Measurements from ENCODE around the gene MEX3B. TPM values are rescaled to one million over a fixed set of nuclear protein-coding genes. Genes with fewer than 3 reads are reported as not detected.

MEX3B gene
- total RNA-seq, 2 donors from 2014 or later = 0.68 to 5.6 TPM

- Histone ChIP-seq H3K4me1 (ENCODE audit: control insufficient read depth in 1 of 2, low read depth in 2 of 2) (no peaks in the 10 kb centered on the region), H3K9me3 (no peaks in the 10 kb centered on the region), H3K27me3 (replicated peaks; ENCODE audit: insufficient read depth) (no peaks in the 10 kb centered on the region), H3K4me3 (no peak overlapping the region), H3K27ac (no peak overlapping the region), H3K36me3 (no peaks in the 10 kb centered on the region)
- TF ChIP-seq CTCF (IDR thresholded peaks at IDR 0.05) = no peak
- ATAC-seq (ENCODE audit: insufficient number of reproducible peaks, low FRiP score, low read depth) = no peak
- DNase-seq (ENCODE audit: low spot score) = no peak
These were observed 25.0 kb downstream of the MEX3B start for GRCh38 chr15:82020625-82021394.

GRCh38 chr15:82018201-82018600 is 27.6 kb downstream of the MEX3B start:
- Histone ChIP-seq H3K9me3 (no peaks in the 10 kb centered on the region), H3K4me1 (ENCODE audit: control insufficient read depth in 1 of 2, low read depth in 2 of 2) (no peaks in the 10 kb centered on the region), H3K4me3 (no peak overlapping the region), H3K36me3 (no peaks in the 10 kb centered on the region), H3K27me3 (replicated peaks; ENCODE audit: insufficient read depth) (no peaks in the 10 kb centered on the region), H3K27ac (no peak overlapping the region)
- no peak for TF ChIP-seq CTCF (IDR thresholded peaks at IDR 0.05)
- ATAC-seq (ENCODE audit: insufficient number of reproducible peaks, low FRiP score, low read depth) (no peak), DNase-seq (ENCODE audit: low spot score) (no peak)

- TF ChIP-seq CTCF (IDR thresholded peaks at IDR 0.05) = no peak
- no peak overlapping the region for H3K4me3 ChIP-seq
- H3K9me3 ChIP-seq = no peaks in the 10 kb centered on the region
- no peaks in the 10 kb centered on the region for H3K36me3 ChIP-seq
- no peaks in the 10 kb centered on the region for H3K27me3 ChIP-seq (replicated peaks; ENCODE audit: insufficient read depth)
- ATAC-seq (ENCODE audit: insufficient number of reproducible peaks, low FRiP score, low read depth) (no peak), DNase-seq (ENCODE audit: low spot score) (no peak)
- H3K4me1 ChIP-seq (ENCODE audit: control insufficient read depth in 1 of 2, low read depth in 2 of 2) = no peaks in the 10 kb centered on the region
- no peak overlapping the region for H3K27ac ChIP-seq
These were observed 28.2 kb downstream of the MEX3B start for GRCh38 chr15:82017656-82018055.

- TF ChIP-seq CTCF (IDR thresholded peaks at IDR 0.05) = no peak
- DNase-seq (ENCODE audit: low spot score) (no peak), ATAC-seq (ENCODE audit: insufficient number of reproducible peaks, low FRiP score, low read depth) (no peak)
- no peaks in the 10 kb centered on the region for H3K27me3 ChIP-seq (replicated peaks; ENCODE audit: insufficient read depth)
- no peaks in the 10 kb centered on the region for H3K9me3 ChIP-seq
- no peaks in the 10 kb centered on the region for H3K4me1 ChIP-seq (ENCODE audit: control insufficient read depth in 1 of 2, low read depth in 2 of 2)
- no peak overlapping the region for H3K27ac ChIP-seq
- H3K4me3 ChIP-seq = no peak overlapping the region
- no peaks in the 10 kb centered on the region for H3K36me3 ChIP-seq
These were observed 30.8 kb downstream of the MEX3B start for GRCh38 chr15:82014989-82015388.

GRCh38 chr15:82012908-82013307 is 32.9 kb downstream of the MEX3B start:
- Histone ChIP-seq H3K36me3 (no peaks in the 10 kb centered on the region), H3K9me3 (no peaks in the 10 kb centered on the region), H3K27me3 (replicated peaks; ENCODE audit: insufficient read depth) (no peaks in the 10 kb centered on the region), H3K4me3 (no peak overlapping the region), H3K27ac (no peak overlapping the region), H3K4me1 (ENCODE audit: control insufficient read depth in 1 of 2, low read depth in 2 of 2) (no peaks in the 10 kb centered on the region)
- TF ChIP-seq CTCF (IDR thresholded peaks at IDR 0.05) = no peak
- ATAC-seq (ENCODE audit: insufficient number of reproducible peaks, low FRiP score, low read depth) (no peak), DNase-seq (ENCODE audit: low spot score) (no peak)

All from thoracic aorta (tissue), 2 donors.